Activated naive CD8-positive, alpha-beta T cell treated with anti-CD3 and anti-CD28 coated beads for 36 hours (primary cell): ENCODE data around the gene ATXN10. TPM values are rescaled to one million over a fixed set of nuclear protein-coding genes. Genes with fewer than 3 reads are reported as not detected.

ENCODE experiments used
- DNase-seq: peaks from one replicate; pipeline ENCODE4 v3.0.0; 2021
- H3K27ac Mint-ChIP-seq: one replicate; pipeline ENCODE4 v1.8.0; 2022; ENCODE audit warnings: mild to moderate bottlenecking, moderate library complexity, mixed read lengths
- H3K27me3 Mint-ChIP-seq: one replicate; pipeline ENCODE4 v1.8.0; 2022; ENCODE audit warnings: mild to moderate bottlenecking, mixed read lengths
- H3K36me3 Mint-ChIP-seq: one replicate; pipeline ENCODE4 v1.8.0; 2021; ENCODE audit warnings: mild to moderate bottlenecking, mixed read lengths
- H3K4me1 Mint-ChIP-seq: one replicate; pipeline ENCODE4 v1.8.0; 2021; ENCODE audit warnings: mixed read lengths
- H3K4me3 Mint-ChIP-seq: one replicate; pipeline ENCODE4 v1.8.0; 2022; ENCODE audit warnings: mild to moderate bottlenecking, moderate library complexity, mixed read lengths
- H3K9me3 Mint-ChIP-seq: one replicate; pipeline ENCODE4 v1.8.0; 2022; ENCODE audit warnings: mixed read lengths
- total RNA-seq, 2 experiments: library from RNA; stranded (reverse); gene quantifications; one replicate each; pipeline ENCODE4 v1.2.3, GENCODE V29; 2021

The ATXN10 gene
- total RNA-seq, 2 experiments from 2014 or later: 124 to 130 TPM

DNA sequence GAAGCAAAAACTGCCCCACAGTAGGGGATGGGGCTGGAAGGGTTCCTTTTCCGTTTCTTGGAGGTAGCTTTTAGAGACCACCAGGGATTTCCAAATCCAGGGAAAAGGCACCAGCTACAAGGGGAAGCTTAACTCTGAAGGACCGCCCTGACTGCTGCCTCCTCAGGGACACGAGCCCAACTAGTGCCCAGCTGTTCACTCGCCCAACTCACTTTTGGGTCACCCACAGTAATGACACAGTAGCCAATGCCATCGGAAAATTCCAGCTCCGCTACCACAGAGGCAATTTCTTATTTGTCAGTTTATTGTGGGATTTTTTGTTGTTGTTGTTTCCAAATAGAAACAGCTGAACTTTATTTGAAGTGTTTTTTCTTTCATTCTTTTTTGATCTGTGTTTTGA lies 141.3 kb downstream of the ATXN10 start:
- Mint-ChIP-seq H3K27me3 (no peaks in the 10 kb centered on the region), H3K36me3 (peaks cover 26% of the 10 kb centered on the region), H3K4me3 (no peak overlapping the region), H3K27ac (no peak overlapping the region), H3K4me1 (no peaks in the 10 kb centered on the region), H3K9me3 (no peaks in the 10 kb centered on the region)
- no peak for DNase-seq

DNA sequence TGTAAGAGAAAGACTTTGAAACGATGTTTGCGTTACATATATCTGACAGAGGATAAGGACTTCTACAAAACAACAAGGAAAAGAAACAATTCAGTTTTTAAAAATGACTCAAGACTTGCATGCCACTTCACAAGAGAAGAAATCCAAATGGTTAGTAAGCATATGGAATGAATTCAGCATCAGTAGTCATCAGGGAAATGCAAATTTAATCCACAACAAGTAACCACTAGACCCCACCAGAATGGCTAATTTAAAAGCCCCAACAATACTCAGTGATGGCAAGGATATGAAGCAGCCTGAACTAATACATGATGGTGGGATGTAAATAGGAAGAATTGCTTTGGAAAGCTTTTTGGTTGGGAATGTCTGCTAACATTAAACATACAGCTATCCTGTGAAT lies 142.6 kb downstream of the ATXN10 start:
- Mint-ChIP-seq H3K27me3 (no peaks in the 10 kb centered on the region), H3K9me3 (no peaks in the 10 kb centered on the region), H3K4me1 (no peaks in the 10 kb centered on the region), H3K27ac (no peak overlapping the region), H3K4me3 (no peak overlapping the region), H3K36me3 (peaks cover 24% of the 10 kb centered on the region)
- DNase-seq: no peak

DNA sequence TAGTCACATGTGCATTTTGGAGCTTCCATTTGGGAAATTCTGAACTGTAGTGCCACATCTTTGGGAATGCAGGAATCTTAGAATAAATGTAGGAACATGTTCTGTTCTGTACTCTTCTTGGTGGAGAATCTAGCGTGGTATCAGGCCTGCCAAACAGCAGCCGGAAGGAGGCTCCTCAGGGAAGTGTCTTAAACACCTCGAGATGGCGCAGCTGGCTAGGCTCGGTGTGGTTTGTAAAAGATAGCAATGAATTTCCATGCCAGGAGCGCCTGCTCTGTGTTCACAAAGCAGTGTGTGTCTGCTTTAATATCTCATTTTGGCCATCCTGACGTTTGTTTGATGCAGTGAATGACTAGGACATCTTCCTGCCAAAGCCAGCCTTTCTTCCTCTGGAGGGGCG lies 145.1 kb downstream of the ATXN10 start:
- H3K36me3 Mint-ChIP-seq: peaks cover 22% of the 10 kb centered on the region
- H3K4me3 Mint-ChIP-seq: no peak overlapping the region
- no peaks in the 10 kb centered on the region for H3K4me1 Mint-ChIP-seq
- H3K9me3 Mint-ChIP-seq: no peaks in the 10 kb centered on the region
- H3K27ac Mint-ChIP-seq: no peak overlapping the region
- DNase-seq: no peak
- no peaks in the 10 kb centered on the region for H3K27me3 Mint-ChIP-seq

DNA sequence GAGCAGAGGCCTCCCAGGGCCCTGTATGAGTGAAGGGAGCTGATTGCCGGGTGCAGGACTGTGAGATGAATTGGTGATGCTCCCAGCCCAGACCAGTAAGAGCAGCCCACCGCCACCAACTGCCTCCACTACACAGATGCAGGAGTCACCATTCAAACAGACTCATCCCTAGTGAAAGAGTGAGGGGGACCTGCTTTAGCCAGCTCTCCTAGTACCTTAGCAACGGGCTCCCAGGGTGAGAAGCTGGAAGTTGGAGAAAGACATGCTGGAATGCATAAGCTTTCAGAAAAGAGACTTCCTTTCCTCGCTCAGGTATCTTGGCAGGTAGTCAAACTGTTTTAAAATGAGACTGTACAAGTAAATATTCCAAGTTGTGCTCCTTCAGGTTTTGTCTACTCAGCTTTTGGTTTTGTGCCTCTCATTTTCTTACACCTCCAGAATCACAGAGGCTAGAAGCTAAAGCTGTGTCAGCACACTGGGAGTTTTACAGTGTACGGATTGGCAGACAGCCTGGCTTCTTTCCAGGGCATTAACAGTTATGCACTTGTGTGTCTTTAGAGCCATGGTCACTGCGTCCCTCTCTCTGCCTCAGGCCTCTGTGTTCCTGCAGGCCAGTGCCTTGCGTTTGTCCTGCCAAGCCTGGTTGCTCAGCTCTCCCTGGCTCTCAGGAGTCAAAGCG lies 146.2 kb downstream of the ATXN10 start:
- Mint-ChIP-seq H3K27ac (no peak overlapping the region), H3K27me3 (no peaks in the 10 kb centered on the region), H3K4me1 (no peaks in the 10 kb centered on the region), H3K36me3 (peaks cover 17% of the 10 kb centered on the region), H3K4me3 (no peak overlapping the region), H3K9me3 (no peaks in the 10 kb centered on the region)
- no peak for DNase-seq

DNA sequence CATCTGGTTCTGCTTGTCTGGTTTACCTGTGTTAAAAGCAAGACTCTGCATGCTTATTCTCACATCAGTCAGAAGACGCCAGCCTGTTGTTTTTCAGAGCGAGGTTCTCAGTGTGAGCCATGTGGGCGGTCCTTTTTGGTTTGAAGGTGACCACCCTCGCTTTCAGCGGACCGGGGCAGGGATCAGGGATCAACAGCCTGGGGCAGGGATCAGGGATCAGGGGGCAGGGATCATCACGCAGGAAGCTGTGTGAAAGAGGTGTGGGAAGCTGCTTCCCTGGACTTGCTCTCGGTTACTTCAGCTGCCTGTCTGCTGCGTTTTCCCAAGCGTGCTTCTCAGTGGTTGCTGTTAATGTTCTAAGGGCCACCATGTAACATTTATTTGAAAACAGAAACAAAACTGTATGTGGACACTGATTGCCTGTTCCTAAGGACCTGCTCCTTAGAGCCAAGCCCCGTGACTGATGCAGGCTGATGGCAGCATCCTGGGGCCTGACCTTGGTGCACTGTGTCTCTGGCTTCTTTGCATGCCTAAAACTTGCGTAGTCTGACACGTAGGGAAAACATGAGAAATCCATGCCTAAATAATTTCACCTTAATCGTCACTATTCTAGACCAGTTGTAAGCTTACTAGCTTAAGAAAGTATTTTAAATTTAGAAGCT lies 146.9 kb downstream of the ATXN10 start:
- Mint-ChIP-seq H3K36me3 (peaks cover 17% of the 10 kb centered on the region), H3K27ac (no peak overlapping the region), H3K27me3 (no peaks in the 10 kb centered on the region), H3K9me3 (no peaks in the 10 kb centered on the region), H3K4me3 (no peak overlapping the region), H3K4me1 (no peaks in the 10 kb centered on the region)
- DNase-seq: no peak

DNA sequence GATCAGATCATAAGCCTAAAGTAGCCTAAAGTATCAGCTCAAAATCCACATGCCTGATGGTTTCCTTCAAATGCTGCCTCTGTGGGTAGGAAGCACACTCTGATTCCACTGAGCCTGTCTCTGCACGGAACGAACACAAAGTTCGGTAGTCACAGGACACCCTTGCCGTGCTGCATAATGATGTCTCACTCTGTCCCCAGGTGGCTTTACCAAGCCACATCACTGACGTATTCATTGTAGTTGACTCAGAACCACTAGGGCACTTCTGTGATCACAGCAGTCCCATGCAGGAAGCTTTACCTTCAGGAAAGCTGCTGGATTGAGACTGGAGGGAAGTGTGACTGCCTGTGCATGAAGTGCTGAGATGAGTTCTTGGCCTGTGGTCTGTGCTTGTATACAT lies 147.7 kb downstream of the ATXN10 start:
- Mint-ChIP-seq H3K9me3 (no peaks in the 10 kb centered on the region), H3K4me1 (no peaks in the 10 kb centered on the region), H3K27me3 (no peaks in the 10 kb centered on the region), H3K27ac (no peak overlapping the region), H3K4me3 (no peak overlapping the region), H3K36me3 (peaks cover 14% of the 10 kb centered on the region)
- DNase-seq: no peak

DNA sequence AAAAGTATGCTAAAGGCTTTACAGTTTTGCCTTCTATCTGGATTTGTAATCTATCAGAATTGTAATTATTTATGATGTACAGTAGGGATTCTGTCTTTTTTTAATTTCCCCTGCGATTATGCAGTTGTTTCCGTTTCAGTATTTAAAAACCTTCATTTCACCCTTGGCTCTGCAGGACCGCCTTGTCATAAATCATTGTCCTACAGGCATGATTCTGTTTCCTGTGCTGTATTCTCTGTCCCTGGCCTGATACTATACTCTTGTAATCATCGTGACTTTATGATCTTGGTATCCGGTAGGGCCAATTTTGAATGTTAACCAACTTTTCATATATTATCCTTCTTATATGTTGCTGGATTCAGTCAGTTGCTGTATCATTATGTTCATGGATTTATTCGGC lies 151.7 kb downstream of the ATXN10 start:
- no peaks in the 10 kb centered on the region for H3K4me1 Mint-ChIP-seq
- H3K27ac Mint-ChIP-seq: no peak overlapping the region
- no peak overlapping the region for H3K4me3 Mint-ChIP-seq
- no peak for DNase-seq
- peaks cover 25% of the 10 kb centered on the region for H3K36me3 Mint-ChIP-seq
- no peaks in the 10 kb centered on the region for H3K9me3 Mint-ChIP-seq
- no peaks in the 10 kb centered on the region for H3K27me3 Mint-ChIP-seq

DNA sequence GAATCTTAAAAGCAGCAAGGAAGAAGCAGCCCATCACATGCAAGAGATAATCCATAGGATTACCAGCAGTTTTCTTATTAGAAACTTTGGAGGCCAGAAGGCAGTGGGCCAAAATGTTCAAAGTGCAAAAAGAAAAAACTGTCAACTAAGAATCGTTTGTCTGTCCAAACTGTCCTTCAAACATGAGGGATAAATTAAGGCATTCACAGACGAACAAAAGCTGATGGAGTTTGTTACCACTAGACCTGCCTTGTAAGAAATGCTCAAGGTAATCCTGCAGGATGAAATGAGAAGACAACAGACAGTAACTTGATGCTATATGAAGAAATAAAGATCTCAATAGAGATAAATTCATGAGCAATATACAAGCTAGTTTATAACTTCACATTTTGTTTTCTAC lies 154.9 kb downstream of the ATXN10 start:
- H3K27me3 Mint-ChIP-seq: no peaks in the 10 kb centered on the region
- no peak overlapping the region for H3K4me3 Mint-ChIP-seq
- no peaks in the 10 kb centered on the region for H3K4me1 Mint-ChIP-seq

DNA sequence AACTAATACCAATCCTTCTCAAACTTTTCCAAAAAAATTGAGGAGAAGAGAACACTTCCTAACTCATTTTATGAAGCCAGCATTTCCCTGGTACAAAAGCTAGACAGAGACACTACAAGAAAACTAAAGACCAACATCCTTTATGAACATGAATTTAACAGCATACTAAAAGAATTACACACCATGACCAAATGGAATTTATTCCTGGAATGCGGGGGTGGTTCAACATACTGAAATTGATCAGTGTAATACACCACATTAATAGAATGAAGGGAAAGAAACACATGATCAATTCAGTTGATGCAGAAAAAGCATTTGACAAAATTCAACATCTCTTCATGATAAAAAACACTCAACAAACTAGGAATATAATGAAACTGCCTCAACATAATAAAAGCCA lies 157.2 kb downstream of the ATXN10 start:
- peaks cover 26% of the 10 kb centered on the region for H3K36me3 Mint-ChIP-seq
- no peak for DNase-seq

More for the DNA sequence above, 154.9 kb downstream of the ATXN10 start:
- Mint-ChIP-seq H3K9me3 (no peaks in the 10 kb centered on the region), H3K36me3 (peaks cover 25% of the 10 kb centered on the region), H3K27ac (no peak overlapping the region)
- DNase-seq: no peak

DNA sequence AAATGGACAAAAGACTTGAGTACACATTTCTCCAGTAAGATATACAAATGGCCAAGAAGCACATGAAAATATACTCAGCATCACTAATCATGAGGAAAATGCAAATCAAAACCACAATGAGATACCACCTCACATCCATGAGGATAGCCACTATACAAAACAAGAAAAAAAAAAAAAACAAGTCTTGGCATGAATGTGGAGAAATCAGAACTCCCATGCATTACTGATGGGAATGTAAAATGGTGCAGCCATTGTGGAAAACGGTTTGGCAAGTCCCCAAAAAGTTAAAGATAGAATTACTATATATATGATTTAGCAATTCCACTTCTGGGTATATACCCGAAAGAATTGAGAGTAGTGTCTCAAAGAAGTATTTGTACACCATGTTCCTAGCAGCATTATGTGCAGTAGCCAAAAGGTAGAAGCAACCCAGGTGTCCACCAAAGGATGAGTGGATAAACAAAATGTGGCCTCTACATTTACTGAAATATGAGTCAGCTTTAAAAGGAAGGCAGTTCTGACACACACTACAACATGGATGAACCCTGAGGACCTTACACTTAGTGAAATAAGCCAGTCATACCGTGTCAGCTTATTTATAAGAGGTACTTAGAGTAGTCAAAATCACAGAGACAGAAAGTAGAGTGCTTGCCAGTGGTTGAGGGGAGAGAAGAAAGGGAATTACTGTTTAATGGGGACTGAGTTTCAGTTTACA lies 159.1 kb downstream of the ATXN10 start:
- peaks cover 4% of the 10 kb centered on the region for H3K4me1 Mint-ChIP-seq
- H3K27ac Mint-ChIP-seq: no peak overlapping the region
- H3K4me3 Mint-ChIP-seq: no peak overlapping the region
- peaks cover 12% of the 10 kb centered on the region for H3K36me3 Mint-ChIP-seq
- no peak for DNase-seq
- no peaks in the 10 kb centered on the region for H3K9me3 Mint-ChIP-seq
- no peaks in the 10 kb centered on the region for H3K27me3 Mint-ChIP-seq

More for the DNA sequence above, 157.2 kb downstream of the ATXN10 start:
- Mint-ChIP-seq H3K4me3 (no peak overlapping the region), H3K27me3 (no peaks in the 10 kb centered on the region), H3K9me3 (no peaks in the 10 kb centered on the region), H3K4me1 (no peaks in the 10 kb centered on the region), H3K27ac (no peak overlapping the region)

DNA sequence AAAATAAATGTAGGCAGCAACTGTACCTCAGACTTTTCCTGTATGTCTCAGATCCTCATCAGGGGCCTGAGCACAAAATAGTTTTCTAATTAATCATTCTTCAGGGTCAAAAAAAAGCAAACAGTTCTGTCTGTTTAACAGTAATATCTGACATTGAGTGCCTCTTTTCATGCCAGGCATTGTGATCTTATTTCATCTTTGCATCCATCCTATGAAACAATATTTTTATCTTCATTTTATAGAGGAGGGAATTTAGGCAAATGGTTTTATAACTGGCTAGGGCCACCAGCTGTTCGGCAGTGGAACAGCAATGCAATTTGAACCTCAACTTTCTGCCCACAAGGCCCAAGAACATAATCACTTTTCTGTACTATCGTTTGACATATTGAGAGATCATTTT lies 159.8 kb downstream of the ATXN10 start:
- no peaks in the 10 kb centered on the region for H3K9me3 Mint-ChIP-seq
- no peak for DNase-seq
- H3K4me1 Mint-ChIP-seq: peaks cover 4% of the 10 kb centered on the region
- no peaks in the 10 kb centered on the region for H3K27me3 Mint-ChIP-seq
- H3K36me3 Mint-ChIP-seq: peaks cover 6% of the 10 kb centered on the region
- no peak overlapping the region for H3K4me3 Mint-ChIP-seq
- H3K27ac Mint-ChIP-seq: no peak overlapping the region

DNA sequence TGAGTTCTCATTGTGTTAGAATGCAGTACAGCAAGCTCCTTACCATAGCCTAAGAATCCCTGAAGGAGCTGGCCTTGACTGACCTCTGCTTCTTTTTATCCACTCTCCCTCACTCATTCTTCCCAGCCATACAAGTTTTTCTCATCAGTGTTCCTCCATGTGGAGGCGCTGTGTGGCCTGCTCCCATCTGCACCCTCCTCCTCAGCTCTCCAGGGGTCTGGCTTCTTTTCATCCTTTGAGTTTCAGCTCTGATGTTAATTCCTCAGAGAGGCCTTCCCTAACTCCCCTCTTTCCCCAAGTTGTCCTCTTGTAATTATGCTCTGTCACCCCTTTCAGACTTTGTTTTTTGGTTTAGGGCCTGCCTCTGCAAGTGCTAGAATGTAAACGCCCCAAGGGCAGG lies 160.5 kb downstream of the ATXN10 start:
- Mint-ChIP-seq H3K4me1 (peaks cover 4% of the 10 kb centered on the region), H3K4me3 (no peak overlapping the region), H3K27me3 (no peaks in the 10 kb centered on the region), H3K27ac (no peak overlapping the region), H3K9me3 (no peaks in the 10 kb centered on the region), H3K36me3 (peaks cover 6% of the 10 kb centered on the region)
- no peak for DNase-seq

DNA sequence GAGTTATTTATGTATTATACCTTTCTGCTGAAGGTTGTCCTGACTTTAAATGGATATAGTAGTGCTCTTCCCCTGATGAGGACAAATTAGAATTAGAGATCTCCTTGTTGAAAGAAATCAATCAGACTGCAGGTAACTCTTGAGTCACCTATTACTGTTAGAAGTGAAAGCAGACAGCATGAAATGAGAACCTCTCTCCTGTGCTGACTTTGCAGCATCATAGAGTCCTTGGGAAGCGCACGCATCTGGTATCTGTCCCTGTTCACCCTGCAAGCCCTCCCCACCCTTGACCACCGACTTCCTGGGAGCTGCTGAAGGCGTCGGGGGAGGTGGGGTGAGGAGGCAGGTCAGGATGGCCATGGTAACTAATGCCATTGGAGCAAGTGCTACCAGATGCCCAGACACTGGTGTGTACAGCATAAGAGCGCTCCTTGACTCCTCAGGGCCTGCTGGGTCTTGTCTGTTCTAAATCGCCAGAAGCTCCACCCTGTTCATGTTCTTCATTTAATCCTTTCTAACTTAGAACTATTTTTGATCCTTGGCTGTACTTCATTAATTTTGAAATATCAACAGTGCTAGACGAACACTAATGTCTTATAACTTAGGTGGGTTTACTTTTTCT lies 161.4 kb downstream of the ATXN10 start:
- no peaks in the 10 kb centered on the region for H3K27me3 Mint-ChIP-seq
- no peak overlapping the region for H3K27ac Mint-ChIP-seq
- no peak for DNase-seq
- no peak overlapping the region for H3K4me3 Mint-ChIP-seq
- no peaks in the 10 kb centered on the region for H3K9me3 Mint-ChIP-seq
- peaks cover 4% of the 10 kb centered on the region for H3K4me1 Mint-ChIP-seq
- H3K36me3 Mint-ChIP-seq: peaks cover 4% of the 10 kb centered on the region

DNA sequence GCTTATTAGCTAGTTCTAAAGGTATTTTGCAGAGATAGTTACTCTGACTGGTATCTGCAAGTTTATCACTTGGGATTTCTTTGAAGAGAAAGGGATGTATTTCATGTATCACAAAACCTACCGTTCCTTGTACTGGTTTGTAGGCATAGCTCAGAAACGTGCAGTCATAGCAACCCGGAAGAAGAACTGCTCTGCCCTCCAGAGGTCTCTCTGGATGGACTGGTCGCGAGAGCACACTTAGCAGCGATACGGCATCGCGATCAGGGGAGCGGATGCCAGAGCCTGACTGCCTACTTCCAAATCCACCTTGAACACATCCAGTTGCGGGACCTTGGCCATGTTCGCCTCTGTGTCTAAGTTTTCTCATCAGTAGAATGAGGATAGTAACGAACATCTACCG lies 162.0 kb downstream of the ATXN10 start:
- Mint-ChIP-seq H3K27ac (no peak overlapping the region), H3K4me3 (no peak overlapping the region), H3K36me3 (peaks cover 2% of the 10 kb centered on the region), H3K27me3 (no peaks in the 10 kb centered on the region), H3K4me1 (peaks cover 4% of the 10 kb centered on the region), H3K9me3 (no peaks in the 10 kb centered on the region)
- DNase-seq: no peak

DNA sequence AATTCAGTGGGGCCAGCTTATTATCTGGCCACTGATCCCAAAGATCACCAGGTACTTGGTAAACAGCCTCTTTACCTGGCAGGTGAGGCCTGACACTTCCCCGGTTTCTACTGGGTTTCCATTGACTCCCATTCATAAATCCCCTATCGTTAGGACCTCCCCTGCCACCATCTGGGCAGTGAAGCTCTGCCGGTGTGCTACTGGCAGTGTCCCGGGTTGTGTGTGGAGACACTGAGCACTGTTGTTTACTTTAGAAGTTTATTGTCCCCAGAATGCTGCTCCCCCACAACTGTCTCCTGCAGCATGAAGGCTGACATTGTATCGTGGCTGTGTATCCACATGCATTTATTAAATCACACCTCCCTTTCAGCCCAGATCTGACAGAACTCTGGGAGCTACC lies 162.6 kb downstream of the ATXN10 start:
- no peak for DNase-seq
- peaks cover 4% of the 10 kb centered on the region for H3K4me1 Mint-ChIP-seq
- H3K36me3 Mint-ChIP-seq: peaks cover 2% of the 10 kb centered on the region
- H3K27me3 Mint-ChIP-seq: no peaks in the 10 kb centered on the region
- no peaks in the 10 kb centered on the region for H3K9me3 Mint-ChIP-seq
- no peak overlapping the region for H3K27ac Mint-ChIP-seq
- H3K4me3 Mint-ChIP-seq: no peak overlapping the region
